HL-60/S4 treated with phorbol 12-myristate 13-acetate at 8.2 ng/mL for 4 days and 3 days (cell line): ENCODE results near the gene KRTAP3-3.
"Not testable (repeated sequence)": the region's sequence is repeated elsewhere in the genome, so short reads cannot be mapped to it uniquely, and the experiment has no call there.

Experiments
- in situ Hi-C: fragments of 300-500 bp; cut with MboI; formaldehyde crosslinking; loops from 2 replicates; pipeline ENCODE4 v1.15.0; 2022; ENCODE audit warnings: low sequenced_read_pairs

The KRTAP3-3 gene

GRCh38 chr17:40993839-40994238 is at the start of gene KRTAP3-3:
KRTAP3-3 (minus strand) TSS chr17:40994164; CDS start chr17:40994097, 67 bp downstream.
- in situ Hi-C loops, result no loop called here

- in situ Hi-C loops, result no loop called here
Observed at GRCh38 chr17:41042953-41043352, 49.0 kb upstream of the KRTAP3-3 start.

GRCh38 chr17:41040783-41041571 is 47.0 kb upstream of the KRTAP3-3 start, which contains the start of gene KRTAP1-1:
KRTAP1-1 (minus strand) TSS chr17:41041450; CDS start chr17:41041397, 53 bp downstream.
- in situ Hi-C loops, result not testable (repeated sequence)

GRCh38 chr17:41037853-41038350 is 43.9 kb upstream of the KRTAP3-3 start:
- in situ Hi-C loops, result no loop called here

GRCh38 chr17:41034346-41034935 is 40.5 kb upstream of the KRTAP3-3 start, which contains the start of gene KRTAP1-3:
KRTAP1-3 (minus strand) TSS chr17:41034874; CDS start chr17:41034821, 53 bp downstream.
- in situ Hi-C loops, result not testable (repeated sequence)

GRCh38 chr17:41029633-41030245 is 35.8 kb upstream of the KRTAP3-3 start, which contains the start of gene KRTAP1-4:
KRTAP1-4 (minus strand) TSS chr17:41030195; CDS start chr17:41030078, 117 bp downstream.
- in situ Hi-C loops, result no loop called here

- in situ Hi-C loops, result no loop called here
Observed at GRCh38 chr17:41026715-41027471, 32.9 kb upstream of the KRTAP3-3 start, which contains the start of gene KRTAP1-5. KRTAP1-5 (minus strand) TSS chr17:41027208; CDS start chr17:41027155, 53 bp downstream.

- in situ Hi-C loops, result no loop called here
Observed at GRCh38 chr17:41024697-41025096, 30.7 kb upstream of the KRTAP3-3 start.

GRCh38 chr17:41020336-41020735 is 26.4 kb upstream of the KRTAP3-3 start:
- in situ Hi-C loops, result no loop called here

GRCh38 chr17:41019415-41019814 is 25.5 kb upstream of the KRTAP3-3 start:
- in situ Hi-C loops, result no loop called here

GRCh38 chr17:41018541-41018940 is 24.6 kb upstream of the KRTAP3-3 start:
- in situ Hi-C loops, result no loop called here

- in situ Hi-C loops, result no loop called here
Observed at GRCh38 chr17:41016578-41017215, 22.7 kb upstream of the KRTAP3-3 start.

- in situ Hi-C loops, result no loop called here
Observed at GRCh38 chr17:41015454-41015853, 21.5 kb upstream of the KRTAP3-3 start.

GRCh38 chr17:41013606-41014005 is 19.6 kb upstream of the KRTAP3-3 start:
- in situ Hi-C loops, result no loop called here

- in situ Hi-C loops, result no loop called here
Observed at GRCh38 chr17:41013181-41013580, 19.2 kb upstream of the KRTAP3-3 start.

GRCh38 chr17:41012326-41013120 is 18.6 kb upstream of the KRTAP3-3 start:
- in situ Hi-C loops, result no loop called here

GRCh38 chr17:41010441-41010840 is 16.5 kb upstream of the KRTAP3-3 start:
- in situ Hi-C loops, result no loop called here

GRCh38 chr17:41009936-41010335 is 16.0 kb upstream of the KRTAP3-3 start:
- in situ Hi-C loops, result no loop called here

- in situ Hi-C loops, result no loop called here
Observed at GRCh38 chr17:41009301-41009760, 15.4 kb upstream of the KRTAP3-3 start.
